Nephron progenitor cell (in vitro differentiated cells): ENCODE data around the gene HSP90AA1.

Source experiments
- DNase-seq: peaks from one replicate; pipeline ENCODE4 v3.0.0; 2021
- H3K27ac Mint-ChIP-seq: 2 replicates; pipeline ENCODE4 v1.8.0; 2021; ENCODE audit warnings: mild to moderate bottlenecking, moderate library complexity, mixed read lengths
- H3K27me3 Mint-ChIP-seq: 2 replicates; pipeline ENCODE4 v1.8.0; 2021; ENCODE audit warnings: mild to moderate bottlenecking, low read depth, mixed read lengths; ENCODE audit not compliant: poor library complexity
- H3K36me3 Mint-ChIP-seq: 2 replicates; pipeline ENCODE4 v1.8.0; 2021; ENCODE audit warnings: low read depth, mixed read lengths
- H3K4me1 Mint-ChIP-seq: 2 replicates; pipeline ENCODE4 v1.8.0; 2021; ENCODE audit warnings: mixed read lengths
- H3K4me3 Mint-ChIP-seq: 2 replicates; pipeline ENCODE4 v1.8.0; 2021; ENCODE audit warnings: mild to moderate bottlenecking, moderate library complexity, mixed read lengths
- H3K9me3 Mint-ChIP-seq: 2 replicates; pipeline ENCODE4 v1.8.0; 2021; ENCODE audit warnings: mild to moderate bottlenecking, moderate library complexity, mixed read lengths
- TF ChIP-seq, protein P1 (sequence below): fragments of 200-600 bp; sonication (generic); IDR thresholded peaks from 2 replicates; pipeline ENCODE4 v1.5.0; 2021; ENCODE audit warnings: antibody characterized with exemption

HSP90AA1 gene

DNA sequence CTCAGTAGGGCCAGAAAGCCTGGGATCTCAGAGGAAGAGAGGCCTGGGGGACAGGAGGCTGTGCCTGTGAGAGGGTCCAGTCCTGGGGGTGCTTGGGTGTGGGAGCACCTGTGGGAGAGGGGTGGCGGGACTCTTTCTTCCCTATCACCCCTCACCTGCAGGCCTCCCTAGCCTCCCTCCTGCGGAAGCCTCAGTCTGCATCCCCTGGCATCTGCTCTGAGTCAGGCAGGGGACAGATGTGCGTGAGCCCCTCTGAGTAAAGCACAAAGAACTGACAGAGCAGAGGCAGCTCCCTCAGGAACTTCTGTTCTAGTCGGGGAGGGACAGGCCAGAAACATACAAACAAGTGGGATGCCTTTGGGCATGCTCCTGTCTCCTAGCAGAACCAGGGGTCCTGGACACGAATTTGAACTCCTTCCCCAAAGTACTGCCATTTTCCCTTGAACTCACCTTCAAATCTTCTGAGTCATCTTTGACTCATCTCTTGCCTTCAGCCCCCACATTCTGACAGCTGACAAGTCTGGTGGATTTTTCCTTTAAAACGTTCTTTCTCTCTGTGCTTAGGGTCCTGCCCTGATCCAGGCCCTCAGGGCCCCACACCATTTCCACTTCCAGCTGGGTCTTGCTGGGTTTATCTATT lies 8.5 kb upstream of the HSP90AA1 start:
- Mint-ChIP-seq H3K4me3 (no peak overlapping the region), H3K27me3 (peaks cover 9% of the 10 kb centered on the region), H3K9me3 (no peaks in the 10 kb centered on the region), H3K4me1 (peaks cover 39% of the 10 kb centered on the region), H3K27ac (no peak overlapping the region), H3K36me3 (no peaks in the 10 kb centered on the region)
- DNase-seq, result no peak
- TF ChIP-seq, protein P1, sequence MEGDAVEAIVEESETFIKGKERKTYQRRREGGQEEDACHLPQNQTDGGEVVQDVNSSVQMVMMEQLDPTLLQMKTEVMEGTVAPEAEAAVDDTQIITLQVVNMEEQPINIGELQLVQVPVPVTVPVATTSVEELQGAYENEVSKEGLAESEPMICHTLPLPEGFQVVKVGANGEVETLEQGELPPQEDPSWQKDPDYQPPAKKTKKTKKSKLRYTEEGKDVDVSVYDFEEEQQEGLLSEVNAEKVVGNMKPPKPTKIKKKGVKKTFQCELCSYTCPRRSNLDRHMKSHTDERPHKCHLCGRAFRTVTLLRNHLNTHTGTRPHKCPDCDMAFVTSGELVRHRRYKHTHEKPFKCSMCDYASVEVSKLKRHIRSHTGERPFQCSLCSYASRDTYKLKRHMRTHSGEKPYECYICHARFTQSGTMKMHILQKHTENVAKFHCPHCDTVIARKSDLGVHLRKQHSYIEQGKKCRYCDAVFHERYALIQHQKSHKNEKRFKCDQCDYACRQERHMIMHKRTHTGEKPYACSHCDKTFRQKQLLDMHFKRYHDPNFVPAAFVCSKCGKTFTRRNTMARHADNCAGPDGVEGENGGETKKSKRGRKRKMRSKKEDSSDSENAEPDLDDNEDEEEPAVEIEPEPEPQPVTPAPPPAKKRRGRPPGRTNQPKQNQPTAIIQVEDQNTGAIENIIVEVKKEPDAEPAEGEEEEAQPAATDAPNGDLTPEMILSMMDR, result no peak

DNA sequence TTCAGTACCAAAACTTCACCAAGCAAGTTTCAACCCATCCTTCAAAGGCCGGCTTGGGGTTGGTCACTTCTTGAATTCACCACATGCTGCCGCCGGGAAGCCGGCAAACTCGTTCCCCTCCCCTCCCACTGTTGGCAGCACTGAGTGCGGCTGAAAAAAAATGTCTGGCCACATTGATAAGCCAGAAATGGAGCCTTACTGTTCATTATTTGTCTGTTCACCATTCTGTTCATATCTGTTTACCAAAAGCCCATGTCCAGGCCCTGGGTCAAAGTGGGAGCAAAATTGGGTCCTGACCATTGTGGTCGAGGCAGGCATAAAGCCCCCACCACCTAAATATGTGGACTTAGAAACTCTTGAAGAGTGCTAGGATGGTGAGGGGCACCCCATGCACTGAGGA lies 7.3 kb upstream of the HSP90AA1 start:
- H3K27me3 Mint-ChIP-seq, result peaks cover 15% of the 10 kb centered on the region
- DNase-seq, result no peak

DNA sequence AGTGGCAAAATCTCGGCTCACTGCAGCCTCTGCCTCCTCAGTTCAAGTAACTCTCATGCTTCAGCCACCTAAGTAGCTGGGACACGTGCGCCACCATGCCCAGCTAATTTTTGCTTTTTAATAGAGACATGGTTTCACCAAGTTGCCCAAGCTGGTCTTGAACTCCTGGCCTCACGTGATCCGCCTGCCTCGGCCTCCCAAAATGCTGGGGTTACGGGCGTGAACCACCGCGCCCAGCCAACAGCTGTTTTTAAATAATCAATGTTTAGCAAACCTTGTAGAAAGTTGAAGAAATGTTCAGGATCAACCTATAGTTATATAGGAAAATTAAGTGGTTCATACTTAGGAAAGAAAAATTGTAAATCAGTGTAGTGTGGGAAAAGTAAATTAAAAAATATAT lies 6.0 kb upstream of the HSP90AA1 start:
- no peaks in the 10 kb centered on the region for H3K36me3 Mint-ChIP-seq
- TF ChIP-seq, protein P1, result no peak
- no peak overlapping the region for H3K4me3 Mint-ChIP-seq
- peaks cover 19% of the 10 kb centered on the region for H3K27me3 Mint-ChIP-seq
- H3K27ac Mint-ChIP-seq, result no peak overlapping the region
- H3K9me3 Mint-ChIP-seq, result no peaks in the 10 kb centered on the region
- no peak for DNase-seq
- peaks cover 56% of the 10 kb centered on the region for H3K4me1 Mint-ChIP-seq

More for the DNA sequence above, 7.3 kb upstream of the HSP90AA1 start:
- Mint-ChIP-seq H3K4me1 (peaks cover 52% of the 10 kb centered on the region), H3K36me3 (no peaks in the 10 kb centered on the region), H3K27ac (no peak overlapping the region), H3K4me3 (no peak overlapping the region), H3K9me3 (no peaks in the 10 kb centered on the region)
- TF ChIP-seq, protein P1, result no peak

DNA sequence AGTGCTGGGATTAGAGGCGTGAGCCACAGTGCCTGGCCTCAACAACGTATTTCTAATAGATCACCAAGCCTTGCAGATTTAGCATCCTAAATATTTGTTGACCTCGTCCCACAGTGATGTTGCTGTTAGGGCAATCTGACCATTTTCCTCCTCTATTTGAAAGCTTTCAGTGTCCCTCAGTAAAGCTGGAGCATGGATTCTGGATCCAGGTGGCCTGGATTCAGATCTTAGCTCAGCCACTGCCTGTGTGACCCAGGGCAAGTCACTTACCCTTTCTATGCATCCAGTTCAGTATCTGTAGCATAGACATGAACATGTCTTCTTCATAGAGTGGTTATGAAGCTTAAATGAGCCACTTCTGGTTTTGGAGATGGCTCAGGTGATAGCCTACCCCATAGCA lies 3.9 kb upstream of the HSP90AA1 start:
- H3K9me3 Mint-ChIP-seq, result no peaks in the 10 kb centered on the region
- H3K4me1 Mint-ChIP-seq, result peaks cover 41% of the 10 kb centered on the region
- H3K4me3 Mint-ChIP-seq, result no peak overlapping the region
- no peak for DNase-seq
- no peak overlapping the region for H3K27ac Mint-ChIP-seq
- peaks cover 6% of the 10 kb centered on the region for H3K36me3 Mint-ChIP-seq
- TF ChIP-seq, protein P1, result no peak
- peaks cover 16% of the 10 kb centered on the region for H3K27me3 Mint-ChIP-seq

DNA sequence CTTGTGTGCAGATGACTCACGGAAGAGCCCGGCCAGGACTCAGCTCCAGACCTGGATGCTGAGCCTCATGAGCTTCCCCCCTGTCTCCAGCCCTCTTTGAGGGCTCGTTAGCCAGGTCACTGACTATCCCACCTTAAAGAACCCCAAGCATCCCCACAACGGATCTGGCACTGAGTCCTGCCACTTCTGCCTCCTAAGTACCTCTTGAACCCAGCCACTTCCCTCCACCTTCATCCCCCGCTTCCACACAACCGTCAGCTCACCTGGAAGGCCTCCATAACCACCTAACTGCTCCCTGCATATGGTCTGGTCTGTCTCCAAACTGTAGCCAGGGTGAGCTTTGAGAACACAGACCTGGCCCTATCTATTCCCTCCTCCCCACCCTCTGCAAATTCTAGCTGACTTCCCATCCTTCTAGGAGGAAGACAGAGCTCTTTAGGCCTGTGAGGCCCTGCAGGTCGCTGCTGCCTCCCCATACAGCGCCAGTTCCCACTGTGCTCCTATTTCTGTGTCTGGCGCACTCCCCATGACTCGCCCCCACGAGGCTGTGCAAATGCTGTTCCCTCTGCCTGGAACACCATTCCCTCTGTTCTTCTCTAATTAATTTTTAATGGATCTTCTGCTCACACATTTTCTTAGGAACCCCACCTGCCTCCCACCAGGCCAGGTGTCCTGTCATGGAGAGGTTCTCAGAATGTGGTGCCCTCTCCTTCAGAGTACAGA lies 2.9 kb upstream of the HSP90AA1 start:
- peaks cover 15% of the 10 kb centered on the region for H3K27me3 Mint-ChIP-seq
- peak overlapping the region; percentile 74 for H3K27ac Mint-ChIP-seq
- peak overlapping the region; percentile 69 for H3K4me3 Mint-ChIP-seq
- no peaks in the 10 kb centered on the region for H3K9me3 Mint-ChIP-seq
- peaks cover 42% of the 10 kb centered on the region for H3K4me1 Mint-ChIP-seq
- H3K36me3 Mint-ChIP-seq, result peaks cover 16% of the 10 kb centered on the region
- TF ChIP-seq, protein P1, result no peak
- no peak for DNase-seq
